Activated naive CD4-positive, alpha-beta T cell (primary cell): ENCODE measurements around the gene ST6GALNAC6.

Experiments
- DNase-seq, 4 experiments: peaks; one replicate each; lab custom pipeline; 2025; lab: John Stamatoyannopoulos, UW

ST6GALNAC6 gene

DNA sequence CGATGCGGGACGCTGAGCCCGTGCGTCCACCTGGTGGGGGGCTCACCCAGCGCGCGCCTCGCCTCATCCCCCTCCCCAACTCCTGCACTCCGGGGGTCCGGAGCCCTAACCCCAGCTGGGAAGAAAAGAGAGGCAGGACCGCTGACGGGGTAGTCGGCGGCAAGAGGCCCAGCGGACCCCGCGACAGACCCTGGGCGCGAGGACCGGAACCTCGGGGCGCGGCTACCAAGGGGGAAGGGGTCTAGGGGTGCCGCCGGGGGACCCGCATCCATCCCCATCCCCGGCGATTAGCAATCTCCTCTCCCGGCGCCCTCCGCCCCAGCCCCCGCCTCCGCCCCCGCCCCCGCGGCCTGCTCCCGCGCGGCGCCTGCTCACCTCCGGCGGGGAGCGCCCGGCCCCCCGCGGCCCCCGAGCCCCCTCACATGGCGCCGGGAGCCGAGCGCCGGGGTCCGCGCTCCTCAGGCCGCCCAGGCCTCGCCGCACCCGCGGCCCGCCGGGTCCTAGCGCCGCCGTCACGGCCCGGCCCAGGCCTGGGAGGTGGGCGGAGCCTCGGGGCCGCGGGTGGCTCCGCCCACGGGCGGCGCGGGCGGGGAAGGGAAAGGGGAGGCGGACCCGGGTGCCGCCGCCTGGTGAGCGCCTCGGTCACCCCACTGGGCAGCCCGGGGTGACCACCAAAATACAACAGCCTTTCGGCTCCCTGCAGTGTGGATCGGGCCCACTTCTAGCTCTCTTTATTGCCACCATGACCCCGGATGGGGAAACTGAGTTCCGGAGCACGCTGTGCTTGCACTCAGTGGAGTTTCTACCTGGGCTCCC, at the start of gene ST6GALNAC6:
ST6GALNAC6 (minus strand) TSS at position 476 of the 816 bp plus-strand sequence. CDS start 1,622 bp downstream, outside the sequence.
- peak in 2 of 4 experiments; percentile 40 to 65 for DNase-seq

GRCh38 chr9:127947841-127948710, 48.7 kb upstream of the ST6GALNAC6 start:
- DNase-seq = no peak

GRCh38 chr9:127946728-127947127, 47.3 kb upstream of the ST6GALNAC6 start:
- DNase-seq = no peak

- no peak for DNase-seq
These were observed 46.5 kb upstream of the ST6GALNAC6 start for GRCh38 chr9:127945942-127946341.

GRCh38 chr9:127945338-127945737, 45.9 kb upstream of the ST6GALNAC6 start:
- no peak for DNase-seq

DNA sequence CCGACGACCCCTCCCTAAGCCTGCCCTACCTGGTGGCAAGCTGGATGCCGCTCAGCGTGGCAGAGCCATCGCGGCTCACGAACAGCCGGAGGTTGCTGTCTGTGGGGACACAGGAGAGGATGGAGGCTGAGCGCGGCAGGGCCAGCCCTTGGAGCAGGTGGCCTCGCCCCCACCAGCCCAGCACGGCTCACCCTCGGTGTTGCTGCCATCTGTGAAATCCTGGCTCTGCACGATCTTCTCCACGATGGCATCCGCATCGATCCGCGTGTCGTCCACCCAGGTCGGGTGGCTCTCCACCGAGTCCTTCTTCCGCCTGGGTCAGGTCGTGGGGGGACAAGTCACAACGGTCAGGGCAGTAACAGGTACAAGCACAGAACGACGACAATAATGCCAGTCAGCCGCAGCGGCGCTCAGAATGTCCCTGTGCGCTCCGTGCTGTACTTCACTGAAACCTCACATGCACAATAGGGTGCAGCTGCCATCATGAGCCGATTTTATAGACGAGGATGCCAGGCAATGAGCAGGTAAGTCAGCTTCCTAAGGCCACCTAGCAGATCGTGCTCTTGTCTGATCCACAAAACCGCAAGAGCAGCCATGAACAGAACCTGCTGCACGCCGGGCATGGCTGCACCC, 45.3 kb upstream of the ST6GALNAC6 start:
- no peak for DNase-seq

GRCh38 chr9:127943731-127944144, 44.3 kb upstream of the ST6GALNAC6 start:
- DNase-seq = peak; percentile 34 to 68 (median 52)

GRCh38 chr9:127943011-127943662, 43.7 kb upstream of the ST6GALNAC6 start:
- DNase-seq = no peak

DNA sequence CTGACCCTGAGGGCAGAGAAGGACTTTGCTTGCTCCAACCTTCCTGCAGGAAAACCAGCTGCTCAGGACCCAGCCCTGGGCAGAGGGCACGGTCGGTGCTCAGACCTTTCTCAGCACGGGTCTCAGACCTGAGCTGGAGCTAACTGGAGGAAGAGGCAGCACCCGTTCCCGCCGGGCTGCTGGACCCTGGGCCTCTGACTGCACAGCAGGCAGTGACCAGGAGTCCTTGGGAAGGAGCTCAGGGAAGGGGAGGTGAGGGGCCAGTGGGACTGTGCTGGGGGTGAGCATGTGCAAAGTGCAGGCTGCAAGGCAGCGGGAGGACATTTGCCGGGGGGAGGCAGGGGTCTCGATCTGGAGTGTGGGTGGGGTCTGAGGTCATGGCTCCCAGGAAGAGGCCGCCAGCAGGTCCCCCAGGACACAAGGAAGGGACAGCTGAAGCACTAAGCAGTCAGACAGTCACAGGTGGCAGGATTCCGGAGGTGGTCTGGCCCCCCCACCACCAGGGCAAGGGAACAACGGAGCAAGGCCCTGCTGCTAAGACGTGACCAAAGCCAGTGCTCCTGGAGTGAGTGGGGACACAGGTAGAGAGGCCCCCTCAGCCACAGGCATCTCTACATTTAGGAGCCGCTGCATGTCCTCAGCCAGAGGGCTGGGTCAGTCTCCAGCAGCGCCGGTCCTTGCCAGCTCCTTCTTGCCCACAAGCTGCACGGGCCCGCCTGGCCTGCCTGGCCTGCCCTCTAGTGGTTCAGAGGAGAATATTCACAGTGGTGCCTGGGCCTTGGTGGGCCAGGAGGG, 43.0 kb upstream of the ST6GALNAC6 start:
- peak in 2 of 4 experiments; percentile 23 to 32 for DNase-seq

DNA sequence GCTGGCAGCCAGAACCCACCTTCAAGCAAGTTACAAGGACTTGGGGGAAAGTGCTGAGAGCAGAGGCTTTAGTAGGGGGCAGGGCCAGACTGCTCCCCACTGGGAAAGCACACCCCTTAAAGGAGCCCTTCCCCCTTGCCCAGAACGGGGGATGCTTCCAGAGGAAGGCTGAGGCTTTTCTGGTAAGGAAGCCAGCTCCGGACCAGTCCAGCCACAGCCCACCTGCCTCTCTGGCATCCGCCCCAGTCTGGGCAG, 42.5 kb upstream of the ST6GALNAC6 start:
- no peak for DNase-seq

- DNase-seq = no peak
These were observed 41.9 kb upstream of the ST6GALNAC6 start for GRCh38 chr9:127941062-127941960.

- no peak for DNase-seq
These were observed 41.2 kb upstream of the ST6GALNAC6 start for GRCh38 chr9:127940593-127940992.

DNA sequence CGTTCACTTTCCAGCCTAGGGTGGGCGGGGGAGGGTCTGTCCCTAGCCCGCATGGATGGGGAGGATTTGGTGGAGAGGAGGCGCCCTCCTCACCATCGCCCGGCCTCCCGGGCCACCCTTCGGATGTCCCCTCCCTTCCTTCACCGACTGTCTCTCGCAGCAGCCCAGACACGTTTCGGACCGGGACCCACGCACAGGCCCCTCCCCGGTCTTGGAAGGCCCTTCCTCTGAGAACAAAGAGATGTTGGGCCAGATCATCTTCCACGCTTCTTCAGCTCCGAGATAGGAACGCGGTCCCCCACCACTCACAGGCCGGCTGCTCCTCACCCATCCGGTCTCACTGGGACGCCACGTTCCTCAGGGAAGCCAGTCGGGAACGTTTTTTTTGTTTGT, 38.9 kb upstream of the ST6GALNAC6 start:
- no peak for DNase-seq

DNA sequence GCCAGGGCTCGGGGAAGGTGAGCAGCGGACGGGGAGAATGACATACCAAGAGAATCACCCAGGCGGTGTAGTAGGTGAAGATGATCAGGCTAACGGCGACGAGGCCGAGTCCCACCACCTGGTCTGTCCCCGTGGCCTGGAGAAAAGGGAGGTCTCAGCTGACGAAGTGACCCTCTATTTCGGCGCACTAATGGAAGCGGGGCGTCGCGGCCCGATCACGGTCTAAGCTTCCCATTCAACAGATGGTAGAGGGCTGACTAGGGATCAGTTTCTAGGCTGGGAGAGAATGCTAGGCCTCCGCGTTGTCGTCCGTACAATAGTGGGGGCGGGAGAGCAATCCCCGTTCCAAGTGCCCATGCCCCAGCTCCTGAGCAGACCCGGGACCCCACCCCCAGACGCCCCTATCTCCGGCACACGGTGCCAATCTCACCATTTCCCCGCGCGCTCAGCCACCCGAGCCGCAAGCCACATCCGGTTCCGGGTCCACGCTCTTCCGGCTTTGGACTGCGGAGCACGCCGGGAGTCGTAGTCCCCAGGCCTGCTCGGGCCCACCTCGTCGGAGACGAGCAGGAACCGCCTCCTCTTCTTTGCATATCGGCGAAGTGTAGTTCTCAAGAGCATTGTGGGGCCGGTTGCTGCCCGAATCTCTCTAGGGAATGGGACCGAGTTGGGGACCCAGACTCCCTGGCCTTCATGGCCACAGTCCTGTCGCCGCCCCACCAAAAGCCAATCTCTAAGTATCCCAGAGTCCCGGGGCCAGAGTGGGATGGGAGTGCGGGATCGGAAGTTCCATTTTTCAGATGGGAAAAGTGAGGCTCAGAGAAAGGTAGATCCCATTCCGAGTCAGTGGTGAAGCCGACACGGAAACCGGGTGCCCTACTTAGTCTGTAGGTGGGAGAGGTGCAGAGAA, 38.2 kb upstream of the ST6GALNAC6 start, which contains the start of gene DPM2:
DPM2 (minus strand) TSS at position 467 of the 910 bp plus-strand sequence; CDS start at position 433, 34 bp downstream.
- DNase-seq = peak; percentile 28 to 76 (median 72)

DNA sequence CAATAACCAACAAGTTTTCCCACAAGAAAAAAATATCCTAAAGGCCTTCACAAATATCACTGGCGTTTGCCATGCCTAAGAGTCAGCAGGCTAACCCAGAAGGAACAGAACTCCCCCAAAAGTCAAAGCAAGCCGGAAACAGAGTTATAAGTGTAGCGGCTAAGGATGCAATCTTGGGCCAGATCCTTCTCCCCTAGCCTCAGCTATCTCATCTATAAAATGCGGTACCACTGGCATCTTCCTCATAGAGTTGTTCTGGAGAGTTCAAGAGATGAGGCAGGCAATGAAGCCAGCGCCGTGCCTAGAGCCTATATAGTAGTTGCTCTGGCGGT, 37.6 kb upstream of the ST6GALNAC6 start:
- no peak for DNase-seq

DNA sequence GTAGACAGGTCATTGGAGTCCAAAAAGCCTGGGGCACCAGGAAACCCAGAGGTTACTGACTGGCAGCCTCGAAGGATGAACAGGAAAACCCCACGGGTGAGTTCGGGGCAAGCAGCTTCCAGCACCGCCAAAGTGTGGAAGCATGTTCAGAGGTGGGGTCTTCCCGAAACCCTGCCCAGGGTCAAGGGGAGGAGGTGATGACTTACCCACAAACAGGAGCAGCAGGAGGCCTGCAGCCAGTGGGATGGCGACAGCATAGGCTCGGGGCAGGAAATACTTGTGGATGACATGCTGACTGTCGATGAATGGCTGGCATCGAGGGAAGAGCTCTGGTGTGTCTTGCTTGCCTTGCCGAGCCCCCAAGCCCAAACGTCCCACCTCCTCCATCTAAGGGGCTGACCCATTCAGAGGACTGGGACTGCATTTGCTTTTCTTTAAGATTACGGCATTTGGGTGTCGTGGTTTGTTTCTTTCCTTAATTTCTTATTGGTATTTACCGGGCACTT, 37.0 kb upstream of the ST6GALNAC6 start:
- no peak for DNase-seq

DNA sequence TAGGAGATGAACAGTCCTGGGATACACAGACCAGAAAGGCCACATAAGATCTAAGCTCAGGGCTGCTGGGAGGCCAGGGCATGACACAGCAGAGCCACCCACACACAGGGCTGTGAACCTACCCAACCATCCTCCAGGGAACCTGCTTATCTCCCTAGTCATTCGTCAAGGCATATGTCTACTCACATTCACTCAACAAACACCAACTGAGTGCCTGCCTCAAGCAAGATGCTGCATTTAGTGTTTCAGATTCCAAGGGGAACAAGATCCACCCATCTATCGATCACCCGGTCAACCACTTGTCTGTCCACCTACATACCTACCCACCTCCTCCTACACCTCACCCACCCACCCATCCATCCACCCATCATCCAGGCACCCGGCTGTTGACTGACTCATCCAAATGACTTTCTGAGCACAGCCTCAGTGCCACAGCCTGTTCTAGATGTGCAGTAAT, 36.4 kb upstream of the ST6GALNAC6 start:
- no peak for DNase-seq

- no peak for DNase-seq
These were observed 35.6 kb upstream of the ST6GALNAC6 start for GRCh38 chr9:127934986-127935385.

GRCh38 chr9:127934248-127934647, 34.8 kb upstream of the ST6GALNAC6 start:
- DNase-seq = no peak
